Esophagus muscularis mucosa (tissue), 4 donors: Measurements from ENCODE around the gene C15orf61. TPM values are rescaled to one million over a fixed set of nuclear protein-coding genes. Genes with fewer than 3 reads are reported as not detected.

ENCODE experiments used
- DNase-seq: peaks from one replicate; pipeline ENCODE4 v3.0.0-alpha.2; 2017; ENCODE audit errors: extremely low spot score
- H3K27ac ChIP-seq, 4 donors: fragments of 200-600 bp; sonication (generic); replicated peaks in 1 of 4; 1 replicate in 3 of 4; 2 replicates in 1 of 4; pipeline ENCODE4 v1.5.1; 2016 to 2019; ENCODE audit warnings: mild to moderate bottlenecking in 1 of 4
- H3K27me3 ChIP-seq, 4 donors: fragments of 200-600 bp; sonication (generic); one replicate each; pipeline versions ENCODE4 v1.5.1 to v1.6.0; 2016 to 2019
- H3K36me3 ChIP-seq, 4 donors: fragments of 200-600 bp; sonication (generic); one replicate each; pipeline ENCODE4 v1.5.1; 2016 to 2019
- H3K4me1 ChIP-seq, 4 donors: fragments of 200-600 bp; sonication (generic); one replicate each; pipeline ENCODE4 v1.5.1; 2016 to 2019
- H3K4me3 ChIP-seq, 4 donors: fragments of 200-600 bp; sonication (generic); 1 replicate in 2 of 4; 2 replicates in 2 of 4; pipeline ENCODE4 v1.5.1; 2016 to 2019; ENCODE audit warnings: mild to moderate bottlenecking in 4 of 4, moderate library complexity in 1 of 4
- H3K9me3 ChIP-seq, 4 donors: fragments of 200-600 bp; sonication (generic); 1 replicate in 3 of 4; 2 replicates in 1 of 4; pipeline ENCODE4 v1.5.1; 2016 to 2019
- CTCF ChIP-seq, 3 experiments: fragments of 200-600 bp in 2 of 3; fragments of 450-650 bp in 1 of 3; sonication (generic) in 2 of 3; IDR thresholded peaks; one replicate each; pipeline ENCODE4 v1.5.1; 2017 to 2019; ENCODE audit warnings: antibody characterized with exemption in 3 of 3, mild to moderate bottlenecking in 2 of 3, moderate library complexity in 1 of 3
- EP300 ChIP-seq: sonication (generic); formaldehyde crosslinking; IDR thresholded peaks from one replicate; pipeline ENCODE4 v1.6.1; 2017; ENCODE audit warnings: antibody characterized with exemption
- POLR2A ChIP-seq: fragments of 450-650 bp; IDR thresholded peaks from one replicate; pipeline ENCODE4 v1.6.1; 2017; ENCODE audit warnings: antibody characterized with exemption, moderate library complexity, mild to moderate bottlenecking, low read depth
- POLR2AphosphoS5 ChIP-seq, 2 donors: sonication (generic); formaldehyde crosslinking; IDR thresholded peaks; one replicate each; pipeline ENCODE4 v1.6.1; 2017; ENCODE audit warnings: antibody characterized with exemption in 2 of 2
- WGBS: methylation state at CpG from one replicate; pipeline ENCODE4 v1.1.5; 2018; 5-methylcytosine and 5-hydroxymethylcytosine counted together
- intact Hi-C: fragments of 100-400 bp; cut with DNase I; formaldehyde crosslinking; loops from one replicate; pipeline ENCODE4 v1.15.1; 2023
- total RNA-seq, 4 donors: library from RNA; depleted of rRNA; stranded (reverse); fragments of >200 nt; gene quantifications; one replicate each; pipeline versions ENCODE4 v1.1.0 to v1.2.1, GENCODE V29; 2016

The C15orf61 gene
- 1 to 10 TPM; 3.8 to 8.1 (median 5.7) TPM for total RNA-seq

- H3K9me3 ChIP-seq = no peaks in the 10 kb centered on the region
- H3K4me3 ChIP-seq = peak within 1 kb of the TSS; percentile 79 to 89 (median 86)
- H3K36me3 ChIP-seq = peaks cover 0 to 13% (median 0%) of the 10 kb centered on the region in 4 donors
- intact Hi-C loops = no loop called here
- H3K27ac ChIP-seq = peak within 1 kb of the TSS; percentile 92 to 98 (median 94)
- WGBS = 0% methylated on average over 5 of the region's 94 CpGs
- peak; percentile 93 for DNase-seq
- peaks cover 21 to 43% (median 32%) of the 10 kb centered on the region in 4 donors for H3K4me1 ChIP-seq
- H3K27me3 ChIP-seq = no peaks in the 10 kb centered on the region
- TF ChIP-seq POLR2AphosphoS5 (IDR thresholded peaks at IDR 0.05) (peak; percentile 69 to 82), POLR2A (peak; percentile 61), CTCF (IDR thresholded peaks at IDR 0.05) (no peak), EP300 (no peak)
Observed at GRCh38 chr15:67521029-67521782, at the start of gene C15orf61. Gene C15orf61 (plus strand): TSS chr15:67521131. CDS start chr15:67521249, 118 bp downstream.

- Histone ChIP-seq H3K27ac (no peak overlapping the region), H3K36me3 (no peaks in the 10 kb centered on the region), H3K4me3 (no peak overlapping the region), H3K4me1 (peaks cover 0 to 3% (median 0%) of the 10 kb centered on the region in 4 donors), H3K9me3 (no peaks in the 10 kb centered on the region), H3K27me3 (no peaks in the 10 kb centered on the region)
- 100% methylated on average over 1 of the region's 1 CpG for WGBS
- no peak for DNase-seq
- intact Hi-C loops = no loop called here
- TF ChIP-seq CTCF (IDR thresholded peaks at IDR 0.05) (no peak), POLR2AphosphoS5 (IDR thresholded peaks at IDR 0.05) (no peak), EP300 (no peak), POLR2A (no peak)
Observed at GRCh38 chr15:67472957-67473356, 48.0 kb upstream of the C15orf61 start.

- H3K4me1 ChIP-seq = no peaks in the 10 kb centered on the region
- H3K27ac ChIP-seq = no peak overlapping the region
- H3K36me3 ChIP-seq = no peaks in the 10 kb centered on the region
- H3K4me3 ChIP-seq = no peak overlapping the region
- no peaks in the 10 kb centered on the region for H3K9me3 ChIP-seq
- TF ChIP-seq POLR2AphosphoS5 (IDR thresholded peaks at IDR 0.05) (no peak), POLR2A (no peak), CTCF (IDR thresholded peaks at IDR 0.05) (no peak), EP300 (no peak)
- no peaks in the 10 kb centered on the region for H3K27me3 ChIP-seq
- DNase-seq = no peak
- intact Hi-C loops = no loop called here
- WGBS = 84% methylated on average over 5 of the region's 5 CpGs
Observed at GRCh38 chr15:67474405-67475110, 46.4 kb upstream of the C15orf61 start.

- no peak overlapping the region for H3K4me3 ChIP-seq
- no peak for DNase-seq
- H3K4me1 ChIP-seq = no peaks in the 10 kb centered on the region
- H3K9me3 ChIP-seq = no peaks in the 10 kb centered on the region
- intact Hi-C loops = no loop called here
- no peaks in the 10 kb centered on the region for H3K36me3 ChIP-seq
- WGBS = 61% methylated on average over 5 of the region's 5 CpGs
- no peak for TF ChIP-seq EP300
- TF ChIP-seq POLR2AphosphoS5 (IDR thresholded peaks at IDR 0.05) = no peak
- no peak for TF ChIP-seq CTCF (IDR thresholded peaks at IDR 0.05)
- no peak for TF ChIP-seq POLR2A
- H3K27ac ChIP-seq = no peak overlapping the region
- no peaks in the 10 kb centered on the region for H3K27me3 ChIP-seq
Observed at GRCh38 chr15:67479781-67480505, 41.0 kb upstream of the C15orf61 start.
